Activated CD4-positive, alpha-beta T cell treated with anti-CD3 and anti-CD28 coated beads for 1 hour (primary cell): Measurements from ENCODE around the gene KLRF1.
"Not testable (repeated sequence)": the region's sequence is repeated elsewhere in the genome, so short reads cannot be mapped to it uniquely, and the experiment has no call there.

Experiments used
- DNase-seq: peaks from one replicate; pipeline ENCODE4 v3.0.0-alpha.2; 2020

The KLRF1 gene

GRCh38 chr12:9872162-9872561, 44.9 kb downstream of the KLRF1 start:
- DNase-seq, result no peak

GRCh38 chr12:9872742-9873141, 45.5 kb downstream of the KLRF1 start:
- no peak for DNase-seq

GRCh38 chr12:9876120-9876519, 48.8 kb downstream of the KLRF1 start:
- DNase-seq, result not testable (repeated sequence)

- no peak for DNase-seq
These were observed 53.3 kb downstream of the KLRF1 start for GRCh38 chr12:9880532-9881078.

GRCh38 chr12:9881246-9881645, 54.0 kb downstream of the KLRF1 start, which contains the start of gene KLRF2:
Gene KLRF2 (plus strand): TSS chr12:9881489. CDS start chr12:9881596, 107 bp downstream.
- DNase-seq, result no peak

GRCh38 chr12:9881988-9882387, 54.7 kb downstream of the KLRF1 start:
- no peak for DNase-seq

- DNase-seq, result no peak
These were observed 55.9 kb downstream of the KLRF1 start for GRCh38 chr12:9883175-9883574.

- no peak for DNase-seq
These were observed 61.5 kb downstream of the KLRF1 start for GRCh38 chr12:9888665-9889273.
